Measurements from ENCODE around the gene RAPGEF4.
"Not testable (repeated sequence)": the region's sequence is repeated elsewhere in the genome, so short reads cannot be mapped to it uniquely, and the experiment has no call there.

The RAPGEF4 gene

GRCh38 chr2:173017646-173018420 lies 282.2 kb downstream of the RAPGEF4 start:
- no peak for DNase-seq

GRCh38 chr2:173019755-173020154 lies 284.1 kb downstream of the RAPGEF4 start:
- DNase-seq, result no peak

GRCh38 chr2:173021939-173022371 lies 286.3 kb downstream of the RAPGEF4 start:
- DNase-seq, result no peak

GRCh38 chr2:173023718-173024117 lies 288.1 kb downstream of the RAPGEF4 start:
- DNase-seq, result no peak

DNA sequence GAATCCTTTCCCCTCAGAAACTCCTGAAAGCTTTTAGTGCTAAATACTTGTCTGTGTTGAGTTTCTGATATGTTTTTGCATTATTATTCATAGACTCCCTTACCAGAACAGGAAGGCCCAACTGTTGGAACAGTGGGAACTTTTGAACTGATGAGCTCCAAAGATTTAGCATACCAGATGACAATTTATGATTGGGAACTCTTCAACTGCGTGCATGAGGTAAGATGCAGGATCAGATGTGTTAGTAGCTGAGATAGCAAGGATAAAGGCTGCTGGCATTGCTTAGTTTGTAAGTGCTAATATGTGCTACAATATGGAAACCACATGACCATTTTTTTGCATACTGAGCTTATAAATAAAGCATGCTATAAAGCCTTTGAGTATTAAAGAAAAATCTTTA lies 290.8 kb downstream of the RAPGEF4 start:
- no peak for DNase-seq

DNA sequence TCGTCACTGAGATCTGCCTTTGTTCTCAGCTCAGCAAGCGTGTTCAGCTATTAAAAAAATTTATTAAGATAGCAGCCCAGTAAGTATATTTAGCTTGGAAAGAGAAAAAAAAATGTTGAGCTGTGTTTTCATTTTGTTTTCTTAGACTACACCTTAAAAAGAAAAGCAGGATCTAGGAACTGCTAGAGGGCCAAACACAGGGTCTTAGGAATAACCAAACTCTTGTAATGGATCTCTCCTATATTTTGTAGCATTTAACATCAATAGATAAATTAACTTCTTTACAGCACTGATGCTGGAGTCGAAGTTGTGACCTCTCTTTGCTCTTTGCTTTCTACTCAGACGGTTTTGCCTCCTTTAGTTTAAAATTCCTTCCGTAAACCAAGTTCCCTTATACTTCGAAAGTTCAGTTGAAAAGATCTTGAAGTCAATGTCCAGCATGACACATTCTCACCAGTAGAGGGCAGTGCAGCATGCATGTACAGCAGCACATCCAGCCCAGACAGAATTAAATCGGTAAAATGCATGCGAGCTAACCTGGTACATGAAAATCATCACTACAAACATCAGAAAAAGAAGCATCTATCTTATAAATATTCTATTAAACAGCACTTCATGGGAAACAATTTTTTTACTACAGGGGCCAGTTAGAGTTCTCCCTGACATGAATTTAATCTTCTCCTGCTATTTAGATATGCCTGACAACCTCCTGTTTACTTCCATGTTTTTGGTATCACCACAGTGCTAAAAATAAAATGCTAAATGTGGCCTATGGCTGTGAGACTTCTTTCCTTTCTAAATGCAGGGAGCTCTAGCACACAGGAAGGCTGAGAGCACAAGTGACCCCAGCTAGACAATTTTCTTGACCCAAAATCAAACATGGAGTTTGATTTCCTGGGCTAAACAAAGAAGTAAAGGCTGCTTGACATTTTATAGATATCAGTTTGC lies 291.8 kb downstream of the RAPGEF4 start:
- DNase-seq, result peak; percentile 45

DNA sequence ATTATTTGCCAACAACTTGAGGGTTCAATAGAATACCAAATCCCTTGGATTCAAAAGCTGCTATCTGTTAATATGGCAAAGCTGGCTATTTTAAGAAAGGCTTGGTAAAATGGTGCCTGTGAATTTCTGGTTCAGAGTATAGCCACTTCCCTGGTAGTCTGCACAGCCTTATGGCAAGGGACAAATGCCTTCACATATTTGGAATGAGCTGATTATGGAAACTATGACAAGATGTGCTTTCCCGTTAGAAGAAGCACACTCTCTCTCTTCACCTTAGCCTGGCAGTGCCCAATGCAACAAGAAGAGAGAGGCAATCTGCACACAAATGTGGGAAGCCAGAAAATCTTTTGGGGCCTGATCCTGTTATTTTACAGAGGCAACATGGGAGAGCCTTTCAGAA lies 292.5 kb downstream of the RAPGEF4 start:
- no peak for DNase-seq

GRCh38 chr2:173028671-173029070 lies 293.0 kb downstream of the RAPGEF4 start:
- DNase-seq, result no peak

- peak; percentile 82 for DNase-seq
These were observed 295.2 kb downstream of the RAPGEF4 start for GRCh38 chr2:173030561-173031490.

GRCh38 chr2:173032032-173032431 lies 296.4 kb downstream of the RAPGEF4 start:
- DNase-seq, result peak; percentile 48

DNA sequence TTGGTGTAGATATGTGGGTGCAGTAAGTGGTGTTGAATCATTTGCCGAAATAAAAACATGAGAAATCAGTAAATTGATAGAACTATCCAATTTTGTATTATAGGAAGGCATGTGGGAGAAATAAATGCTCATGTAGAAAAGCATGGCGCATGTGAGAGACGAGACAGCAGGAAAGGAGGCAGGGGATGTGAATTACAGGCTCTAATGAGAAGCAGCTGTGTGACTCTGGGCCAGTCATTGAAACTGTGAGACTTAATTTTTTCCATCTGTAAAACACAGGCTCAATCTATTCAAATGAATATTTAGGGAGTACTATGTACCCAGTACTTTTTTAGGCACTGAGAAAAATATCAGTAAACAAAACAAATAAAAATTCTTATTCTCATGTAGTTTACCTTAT lies 297.4 kb downstream of the RAPGEF4 start:
- DNase-seq, result no peak

- no peak for DNase-seq
These were observed 298.5 kb downstream of the RAPGEF4 start for GRCh38 chr2:173034143-173034542.

- no peak for DNase-seq
These were observed 301.8 kb downstream of the RAPGEF4 start for GRCh38 chr2:173037245-173038120.

DNA sequence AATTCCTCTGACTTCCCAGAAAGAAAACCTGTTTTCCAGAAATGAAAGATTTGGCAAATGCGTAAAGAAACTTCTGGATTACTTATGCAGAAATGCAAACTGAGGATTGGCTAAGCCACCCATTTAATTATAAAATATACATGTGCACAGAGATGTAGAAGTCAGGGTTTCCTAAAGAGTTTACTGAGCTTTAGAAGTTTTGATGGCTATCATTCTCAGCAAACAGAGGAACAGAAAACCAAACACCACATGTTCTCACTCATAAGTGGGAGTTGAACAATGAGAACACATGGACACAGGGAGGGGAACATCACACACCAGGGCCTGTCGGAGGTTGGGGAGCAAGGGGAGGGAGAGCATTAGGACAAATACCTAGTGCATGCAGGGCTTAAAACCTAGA lies 302.6 kb downstream of the RAPGEF4 start:
- not testable (repeated sequence) for DNase-seq

DNA sequence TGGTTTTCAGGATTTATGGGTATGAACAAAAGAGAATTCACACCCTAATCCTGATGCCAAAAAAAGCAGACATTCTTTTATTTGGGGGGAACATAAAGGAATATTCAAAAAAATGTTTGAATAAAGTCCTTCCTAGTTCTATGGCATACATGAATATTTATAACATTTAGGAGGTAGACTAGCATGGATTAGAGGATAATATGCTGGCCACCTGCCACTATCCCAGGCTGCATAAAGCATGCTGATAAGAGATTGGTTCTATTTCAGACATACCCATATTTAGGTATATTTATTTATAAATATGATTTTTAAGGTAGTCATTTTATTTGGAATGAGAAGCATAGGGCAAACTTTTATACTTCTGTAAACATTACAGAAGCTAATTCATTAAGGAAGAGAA lies 305.1 kb downstream of the RAPGEF4 start:
- DNase-seq, result no peak

DNA sequence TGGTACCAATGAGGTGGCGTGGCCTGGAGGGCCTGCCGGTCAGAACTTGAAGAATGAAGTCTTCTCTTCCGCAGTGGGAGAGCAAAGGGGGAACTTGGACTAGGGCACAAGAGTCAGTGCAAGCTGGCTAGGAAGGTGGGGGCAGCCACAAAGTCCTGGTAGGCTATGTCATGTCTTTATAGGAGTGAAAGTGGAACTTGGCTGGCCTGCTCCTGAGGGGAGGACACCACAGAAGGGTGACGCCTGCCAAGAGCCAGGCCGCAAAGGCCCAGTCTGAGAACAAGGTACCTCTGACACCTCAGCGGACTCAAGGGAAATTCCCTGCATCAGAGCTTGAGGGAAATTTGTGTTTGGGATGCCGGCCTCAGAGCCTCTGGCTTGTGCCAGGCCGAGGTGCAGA lies 307.8 kb downstream of the RAPGEF4 start:
- no peak for DNase-seq

- DNase-seq, result no peak
These were observed 308.4 kb downstream of the RAPGEF4 start for GRCh38 chr2:173043897-173044519.

GRCh38 chr2:173044686-173045085 lies 309.0 kb downstream of the RAPGEF4 start:
- no peak for DNase-seq

- DNase-seq, result no peak
These were observed 309.5 kb downstream of the RAPGEF4 start for GRCh38 chr2:173045181-173045580.

GRCh38 chr2:173048522-173048896 lies 312.9 kb downstream of the RAPGEF4 start:
- DNase-seq, result no peak
